T-helper 17 cell (primary cell): Measurements from ENCODE around the gene UQCR11. TPM values are rescaled to one million over a fixed set of nuclear protein-coding genes. Genes with fewer than 3 reads are reported as not detected.

Experiments
- ATAC-seq: fragments of 150-1000 bp; cut with Tn5 transposase; 2 replicates; pipeline ENCODE4 v1.10.0; 2021; ENCODE audit warnings: mild to moderate bottlenecking, moderate library complexity
- DNase-seq, 3 donors: peaks; one replicate each; pipeline versions ENCODE4 v3.0.0 to v3.0.0-alpha.2; 2020 to 2021
- H3K9me3 ChIP-seq: one replicate; pipeline ENCODE4 v1.7.0; 2013; ENCODE audit warnings: low read length, mild to moderate bottlenecking; ENCODE audit not compliant: control insufficient read depth, poor library complexity, severe bottlenecking
- H3K27ac Mint-ChIP-seq: one replicate; pipeline ENCODE4 v1.8.0; 2022; ENCODE audit warnings: mild to moderate bottlenecking, moderate library complexity, mixed read lengths
- H3K27me3 Mint-ChIP-seq: one replicate; pipeline ENCODE4 v1.8.0; 2022; ENCODE audit warnings: mixed read lengths
- H3K36me3 Mint-ChIP-seq: one replicate; pipeline ENCODE4 v1.8.0; 2022; ENCODE audit warnings: low read depth, mixed read lengths
- H3K4me1 Mint-ChIP-seq: one replicate; pipeline ENCODE4 v1.8.0; 2022; ENCODE audit warnings: mild to moderate bottlenecking, mixed read lengths
- H3K4me3 Mint-ChIP-seq: one replicate; pipeline ENCODE4 v1.8.0; 2022; ENCODE audit warnings: mild to moderate bottlenecking, moderate library complexity, mixed read lengths
- total RNA-seq, 4 donors: library from RNA in 2 of 4; stranded (reverse) in 2 of 4; gene quantifications; one replicate each; pipeline ENCODE4 v1.2.3 and lab custom pipeline; 2022 to 2026

Gene UQCR11
- total RNA-seq, 2 donors from 2014 or later, result 125 to 128 TPM

GRCh38 chr19:1554968-1555367, 50.3 kb downstream of the UQCR11 start:
- DNase-seq, result no peak
- Mint-ChIP-seq H3K4me1 (no peaks in the 10 kb centered on the region), H3K27ac (no peak overlapping the region), H3K4me3 (no peak overlapping the region), H3K27me3 (peaks cover 8% of the 10 kb centered on the region), H3K36me3 (peaks cover 4% of the 10 kb centered on the region)
- no peak for ATAC-seq
- no peaks in the 10 kb centered on the region for H3K9me3 ChIP-seq

- DNase-seq (no peak), ATAC-seq (no peak)
- Mint-ChIP-seq H3K36me3 (peaks cover 4% of the 10 kb centered on the region), H3K27ac (no peak overlapping the region), H3K4me3 (no peak overlapping the region), H3K27me3 (peaks cover 8% of the 10 kb centered on the region), H3K4me1 (no peaks in the 10 kb centered on the region)
- H3K9me3 ChIP-seq, result no peaks in the 10 kb centered on the region
Observed at GRCh38 chr19:1553415-1553814, 51.8 kb downstream of the UQCR11 start.

DNA sequence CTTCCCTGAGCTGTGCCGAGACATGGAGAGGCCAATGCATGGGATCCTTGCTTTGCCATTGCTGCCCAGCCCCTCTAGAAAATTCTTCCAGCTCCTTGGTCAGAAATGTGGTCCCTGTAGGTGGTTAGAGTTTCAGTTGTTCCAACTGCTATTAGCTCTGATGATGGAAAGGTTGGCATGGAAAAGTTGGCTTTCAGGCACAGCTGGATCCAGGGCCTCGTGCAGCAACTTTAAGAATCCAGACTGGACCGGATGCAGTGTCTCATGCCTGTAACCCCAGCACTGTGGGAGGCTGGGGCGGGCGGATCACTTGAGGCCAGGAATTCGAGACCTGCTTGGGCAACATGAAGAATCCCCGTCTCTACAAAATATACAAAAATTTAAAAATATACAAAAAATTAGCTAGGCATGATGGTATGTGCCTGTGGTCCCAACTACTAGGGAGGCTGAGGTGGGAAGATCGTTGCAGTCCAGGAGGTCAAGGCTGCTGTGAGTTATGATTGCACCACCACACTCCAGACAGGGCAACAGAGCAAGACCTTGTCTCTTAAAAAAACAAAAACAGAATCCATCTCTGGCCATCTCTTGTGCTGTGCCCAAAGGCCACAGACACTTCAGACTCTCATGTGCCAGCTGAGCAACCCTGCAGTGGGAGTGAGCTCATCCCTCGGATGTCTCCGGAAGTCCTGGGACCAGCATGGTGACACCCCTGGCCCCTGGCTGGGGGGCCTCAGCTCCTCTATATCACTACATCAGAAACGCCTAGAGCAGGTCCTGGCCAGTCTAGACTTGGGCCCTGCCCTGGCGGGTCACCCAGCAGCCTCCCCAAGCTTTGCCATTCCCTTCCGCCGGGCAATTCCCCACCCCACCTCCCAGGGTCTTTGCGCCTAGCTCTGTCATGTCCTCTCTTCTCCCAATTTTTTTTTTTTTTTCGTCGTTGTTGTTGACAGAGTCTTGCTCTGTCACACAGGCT, 53.9 kb downstream of the UQCR11 start:
- no peak overlapping the region for H3K27ac Mint-ChIP-seq
- peaks cover 8% of the 10 kb centered on the region for H3K27me3 Mint-ChIP-seq
- H3K36me3 Mint-ChIP-seq, result peaks cover 4% of the 10 kb centered on the region
- no peaks in the 10 kb centered on the region for H3K9me3 ChIP-seq
- ATAC-seq (no peak), DNase-seq (no peak)
- H3K4me1 Mint-ChIP-seq, result peaks cover under 1% of the 10 kb centered on the region
- H3K4me3 Mint-ChIP-seq, result no peak overlapping the region

DNA sequence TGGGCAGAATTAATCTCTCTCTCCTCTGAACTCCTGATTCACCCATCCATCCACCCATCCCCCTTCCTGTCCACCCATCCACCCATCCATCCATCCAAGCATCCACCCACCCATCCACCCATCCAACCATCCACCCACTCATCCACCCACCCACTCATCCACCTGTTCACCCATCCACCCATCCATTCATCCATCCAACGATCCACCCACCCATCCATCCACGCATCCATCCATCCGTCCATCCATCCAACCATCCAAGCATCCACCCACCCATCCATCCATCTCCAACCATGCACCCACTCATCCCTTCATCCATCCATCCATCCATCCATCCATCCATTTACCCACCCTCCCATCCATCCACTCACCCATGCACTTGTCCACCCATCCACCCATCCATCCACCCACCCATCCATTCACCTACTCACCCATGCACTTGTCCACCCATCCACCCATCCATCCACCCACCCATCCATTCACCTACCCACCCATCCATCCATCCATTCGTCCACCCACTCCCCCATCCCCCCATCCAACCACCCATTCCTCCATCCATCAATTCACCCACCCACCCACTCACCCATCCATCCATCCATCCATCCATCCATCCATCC, 55.8 kb downstream of the UQCR11 start:
- peaks cover 14% of the 10 kb centered on the region for H3K27me3 Mint-ChIP-seq
- no peak overlapping the region for H3K4me3 Mint-ChIP-seq
- H3K36me3 Mint-ChIP-seq, result peaks cover 4% of the 10 kb centered on the region
- ATAC-seq (no peak), DNase-seq (no peak)
- no peak overlapping the region for H3K27ac Mint-ChIP-seq
- H3K9me3 ChIP-seq, result no peaks in the 10 kb centered on the region
- peaks cover 3% of the 10 kb centered on the region for H3K4me1 Mint-ChIP-seq

Other genes with a start within 250 kb of the UQCR11 start
- gene NDUFS7, start 221.6 kb downstream of the UQCR11 start, total RNA-seq, result 10 to 100 TPM; 50.9 to 54.7 TPM
- gene GAMT, start 203.9 kb downstream of the UQCR11 start, total RNA-seq, result 1 to 10 TPM; 9.0 to 9.9 TPM
- gene DAZAP1, start 197.9 kb downstream of the UQCR11 start, total RNA-seq, result 100 to 1,000 TPM; 148 to 163 TPM
- 1,000 to 10,000 TPM; 1,653 to 1,678 TPM for gene RPS15, start 167.1 kb downstream of the UQCR11 start, total RNA-seq
- under 1 TPM; 0.07 to 0.44 TPM for gene APC2, start 155.3 kb downstream of the UQCR11 start, total RNA-seq
- 10 to 100 TPM; 24.3 to 29.0 TPM for gene C19orf25, start 126.2 kb downstream of the UQCR11 start, total RNA-seq
- gene PCSK4, start 115.1 kb downstream of the UQCR11 start, total RNA-seq, result 1 to 10 TPM; 3.3 to 4.5 TPM
- gene REEP6, start 114.3 kb downstream of the UQCR11 start, total RNA-seq, result 1 to 10 TPM; 1.8 to 2.3 TPM
- gene ADAMTSL5, start 92.4 kb downstream of the UQCR11 start, total RNA-seq, result 1 to 10 TPM; 2.9 to 5.6 TPM
- not detected for gene PLK5, start 81.4 kb downstream of the UQCR11 start, total RNA-seq
- gene MEX3D, start 37.1 kb downstream of the UQCR11 start, total RNA-seq, result 1 to 10 TPM; 2.7 to 3.3 TPM
- 10 to 100 TPM; 37.9 to 40.6 TPM for gene MBD3, start 12.6 kb downstream of the UQCR11 start, total RNA-seq
- gene TCF3, start 47.2 kb upstream of the UQCR11 start, total RNA-seq, result 10 to 100 TPM; 46.9 to 47.4 TPM
- not detected for gene ONECUT3, start 148.0 kb upstream of the UQCR11 start, total RNA-seq
- 1 to 10 TPM; 4.6 to 6.0 TPM for gene ATP8B3, start 206.8 kb upstream of the UQCR11 start, total RNA-seq
- 100 to 1,000 TPM in 1 of 2 donors, 10 to 100 TPM in 1; 98.7 to 107 TPM for gene REXO1, start 243.0 kb upstream of the UQCR11 start, total RNA-seq